HG02623 (cell line): ENCODE measurements around the gene RPL3.

Experiments
- ATAC-seq: cut with Tn5 transposase; IDR thresholded peaks from one replicate; pipeline ENCODE4 v1.9.1; 2021; ENCODE audit warnings: moderate library complexity; ENCODE audit not compliant: unreplicated experiment

The RPL3 gene

DNA sequence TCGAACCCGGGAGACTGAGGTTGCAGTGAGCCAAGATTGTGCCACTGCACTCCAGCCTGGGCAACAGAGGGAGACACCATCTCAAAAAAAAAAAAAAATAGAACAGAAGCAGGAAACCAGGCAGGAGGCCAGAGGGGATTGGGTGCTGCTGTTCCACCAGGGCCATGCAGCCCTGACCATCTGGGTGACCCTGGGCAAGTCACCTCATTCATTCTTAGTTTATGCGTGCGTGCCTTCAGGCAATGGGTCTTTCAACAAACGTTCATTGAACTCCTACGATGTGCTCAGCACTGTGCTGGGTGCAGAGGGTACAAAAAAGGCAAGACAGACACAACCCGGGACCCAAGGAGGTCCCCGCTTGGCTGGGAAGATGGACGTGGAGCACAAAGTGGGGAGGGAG, 18.3 kb downstream of the RPL3 start:
- ATAC-seq = no peak

DNA sequence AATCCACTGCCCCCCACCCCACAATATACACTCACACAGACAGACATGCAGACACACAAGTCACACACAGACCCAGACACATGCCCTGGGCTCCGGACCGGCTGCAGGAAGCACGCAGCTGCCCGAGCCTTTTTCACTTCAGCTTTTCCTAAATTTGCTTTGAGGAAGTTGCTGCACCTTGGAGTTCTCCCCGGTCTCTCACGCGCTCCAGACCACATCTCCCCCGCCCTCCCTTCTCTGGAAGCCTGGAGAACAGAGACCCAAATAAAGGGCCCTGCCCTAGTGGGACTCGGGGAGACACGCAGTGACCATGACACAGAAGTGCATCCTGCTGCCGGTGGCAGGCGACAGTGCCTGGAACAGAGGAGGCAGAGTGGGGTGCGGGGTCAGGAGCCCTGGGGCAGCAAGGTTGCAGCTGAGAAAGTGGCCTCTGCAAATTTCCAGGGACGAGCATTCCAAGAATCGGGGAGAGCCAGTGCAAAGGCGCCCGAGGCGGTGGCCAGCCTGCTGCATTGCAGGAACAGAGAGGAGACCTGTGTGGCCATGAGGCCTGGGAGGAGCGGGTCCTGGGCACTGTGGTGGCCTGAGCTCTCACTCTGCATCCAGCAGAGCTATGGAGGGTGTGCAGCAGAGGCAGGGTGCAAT, 19.1 kb downstream of the RPL3 start:
- ATAC-seq = no peak

DNA sequence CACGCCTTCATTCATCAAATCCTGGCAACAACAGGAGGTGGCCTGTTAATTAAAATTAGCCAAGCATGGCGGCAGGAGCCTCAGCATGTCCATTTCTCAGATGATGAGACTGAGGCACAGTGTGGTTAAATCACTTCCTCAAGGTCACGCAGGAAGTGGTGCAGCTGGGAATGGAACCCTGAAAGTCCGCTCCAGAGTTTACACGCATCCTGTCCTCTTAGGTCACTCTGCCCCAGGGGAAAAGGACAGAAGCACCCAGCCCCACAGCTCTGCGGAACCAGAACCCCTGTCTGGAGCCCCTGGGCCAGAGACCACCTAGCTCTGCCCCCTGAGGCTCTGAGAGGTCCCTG, 19.6 kb downstream of the RPL3 start:
- no peak for ATAC-seq

GRCh38 chr22:39298241-39298987, 21.0 kb downstream of the RPL3 start:
- ATAC-seq = no peak

GRCh38 chr22:39297490-39298240, 21.8 kb downstream of the RPL3 start:
- no peak for ATAC-seq

GRCh38 chr22:39296981-39297489, 22.4 kb downstream of the RPL3 start:
- no peak for ATAC-seq

DNA sequence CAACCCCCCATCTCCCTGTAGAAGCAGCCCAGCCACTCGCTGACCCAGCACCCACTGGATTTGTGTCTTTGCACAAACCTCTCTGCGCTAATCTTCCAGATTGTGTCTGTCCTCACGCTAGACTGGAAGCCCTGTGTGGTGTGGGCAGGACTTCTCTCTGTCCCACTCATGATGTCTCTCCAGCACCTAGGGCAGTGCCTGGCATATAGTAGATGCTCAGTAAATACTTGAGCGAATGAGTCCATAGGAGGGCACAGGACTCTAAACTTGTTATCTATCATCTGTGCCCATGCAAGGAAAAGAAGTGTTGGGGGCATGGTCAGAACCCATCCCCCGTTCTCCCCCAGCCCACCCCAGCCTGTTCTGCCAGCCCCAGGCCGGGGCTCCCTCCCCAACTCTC, 22.9 kb downstream of the RPL3 start:
- ATAC-seq = no peak

- no peak for ATAC-seq
Measured at GRCh38 chr22:39294571-39295468, 24.6 kb downstream of the RPL3 start.

DNA sequence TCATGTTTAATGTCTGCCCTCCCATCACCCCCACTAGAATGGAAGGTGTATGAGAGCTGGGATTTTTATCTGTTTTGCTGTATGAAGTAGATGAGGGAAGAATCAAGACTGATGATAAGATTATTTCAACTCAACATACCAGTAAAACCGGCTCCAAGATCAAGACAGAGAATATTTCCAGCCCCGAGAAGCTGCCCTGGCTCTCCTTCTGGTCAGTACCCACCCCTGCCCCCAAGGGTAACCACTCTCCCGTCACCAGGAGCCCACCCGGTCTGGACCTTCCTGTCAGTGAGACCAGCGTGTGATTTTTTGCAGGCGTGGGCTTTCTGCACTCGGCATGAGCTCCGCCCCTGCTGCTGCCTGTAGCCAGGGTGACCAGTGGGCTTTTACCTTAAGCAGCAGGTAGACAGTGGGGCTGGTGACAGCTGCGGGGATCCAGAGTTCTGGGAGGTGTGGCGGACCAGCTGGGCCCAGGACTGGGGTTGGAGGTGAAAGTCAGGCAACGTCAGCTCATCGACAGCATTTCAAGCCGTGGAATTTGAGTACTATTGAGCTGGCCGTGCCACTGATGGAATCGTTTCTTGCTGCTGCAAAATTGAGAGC, 25.6 kb downstream of the RPL3 start:
- no peak for ATAC-seq

GRCh38 chr22:39292561-39293074, 26.8 kb downstream of the RPL3 start:
- ATAC-seq = no peak

DNA sequence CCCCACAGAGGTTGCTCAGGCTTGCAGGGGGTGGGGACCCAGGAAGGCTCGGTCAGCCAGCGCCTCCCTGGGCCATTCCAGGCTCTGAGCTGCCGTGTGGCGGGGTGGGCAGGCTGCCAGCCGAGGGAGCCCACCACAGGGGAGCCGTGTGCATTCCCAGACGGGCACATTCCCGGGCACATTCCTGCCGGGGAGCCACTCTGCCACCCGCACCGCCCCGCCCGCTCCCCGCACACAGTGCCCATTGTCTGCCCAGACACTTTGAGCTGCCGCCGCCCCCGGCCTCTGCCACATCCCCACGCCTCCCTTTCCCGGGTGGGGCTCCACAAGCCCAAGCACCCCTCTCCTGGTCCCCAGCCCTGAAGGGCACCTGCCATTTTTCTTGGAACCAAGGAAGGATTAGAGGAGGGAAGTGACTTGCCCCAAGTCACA, 27.4 kb downstream of the RPL3 start:
- no peak for ATAC-seq

DNA sequence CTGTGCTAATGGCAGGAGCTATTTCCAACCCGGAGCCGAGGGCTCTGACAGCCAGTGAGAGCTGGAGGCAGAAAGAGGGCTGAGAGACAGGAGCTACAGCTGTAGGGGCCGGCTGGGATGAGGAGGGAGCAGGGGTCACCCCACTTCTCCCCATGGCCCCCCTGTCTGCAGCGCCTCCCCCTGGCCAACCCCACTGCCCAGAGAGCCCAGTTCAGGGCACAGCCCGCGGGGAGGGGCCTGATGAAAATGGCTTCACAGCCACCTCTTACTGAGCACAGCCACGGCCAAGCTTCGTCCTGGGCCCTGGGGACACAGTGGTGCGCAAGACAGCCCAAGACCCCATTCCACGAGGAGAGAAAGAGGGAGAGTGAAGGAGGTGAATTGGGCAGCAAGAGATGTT, 27.9 kb downstream of the RPL3 start:
- no peak for ATAC-seq

- no peak for ATAC-seq
Measured at GRCh38 chr22:39290724-39291161, 28.7 kb downstream of the RPL3 start.

GRCh38 chr22:39289975-39290720, 29.3 kb downstream of the RPL3 start:
- no peak for ATAC-seq

GRCh38 chr22:39289533-39289932, 29.9 kb downstream of the RPL3 start:
- ATAC-seq = no peak

DNA sequence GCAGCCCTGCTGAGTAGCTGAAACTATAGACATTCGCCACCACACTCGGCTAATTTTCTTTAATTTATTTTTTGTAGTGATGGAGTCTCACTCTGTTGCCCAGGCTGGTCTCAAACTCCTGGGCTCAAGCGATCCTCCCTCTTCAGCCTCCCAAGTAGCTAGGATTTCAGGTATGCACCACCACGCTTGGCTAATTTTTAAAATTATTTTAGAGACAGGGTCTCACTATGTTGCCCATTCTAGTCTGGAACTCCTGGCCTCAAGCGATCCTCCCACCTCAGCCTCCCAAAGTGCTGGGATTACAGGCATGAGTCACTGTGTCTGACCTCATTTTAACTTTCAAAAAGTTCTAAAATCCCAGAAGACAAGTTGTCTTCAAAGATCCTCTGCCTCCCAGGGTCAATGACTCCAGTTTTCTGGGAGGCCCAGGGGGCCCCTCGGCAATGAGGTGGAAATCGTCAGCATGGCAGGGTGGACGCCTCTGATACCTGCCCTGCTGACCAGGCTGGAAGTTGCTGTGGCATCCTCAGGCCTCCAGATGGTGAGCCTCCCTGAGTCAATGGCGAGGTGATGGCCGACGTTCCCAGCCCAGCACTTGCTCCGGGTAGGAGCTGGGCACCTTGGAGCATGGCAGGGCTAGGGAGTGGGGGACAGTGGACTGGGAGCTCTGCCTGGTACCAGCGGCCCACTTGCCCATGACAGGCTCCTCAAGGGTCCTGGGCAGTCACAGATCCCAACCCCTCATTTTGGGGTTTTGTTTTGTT, 31.1 kb downstream of the RPL3 start:
- ATAC-seq = no peak

DNA sequence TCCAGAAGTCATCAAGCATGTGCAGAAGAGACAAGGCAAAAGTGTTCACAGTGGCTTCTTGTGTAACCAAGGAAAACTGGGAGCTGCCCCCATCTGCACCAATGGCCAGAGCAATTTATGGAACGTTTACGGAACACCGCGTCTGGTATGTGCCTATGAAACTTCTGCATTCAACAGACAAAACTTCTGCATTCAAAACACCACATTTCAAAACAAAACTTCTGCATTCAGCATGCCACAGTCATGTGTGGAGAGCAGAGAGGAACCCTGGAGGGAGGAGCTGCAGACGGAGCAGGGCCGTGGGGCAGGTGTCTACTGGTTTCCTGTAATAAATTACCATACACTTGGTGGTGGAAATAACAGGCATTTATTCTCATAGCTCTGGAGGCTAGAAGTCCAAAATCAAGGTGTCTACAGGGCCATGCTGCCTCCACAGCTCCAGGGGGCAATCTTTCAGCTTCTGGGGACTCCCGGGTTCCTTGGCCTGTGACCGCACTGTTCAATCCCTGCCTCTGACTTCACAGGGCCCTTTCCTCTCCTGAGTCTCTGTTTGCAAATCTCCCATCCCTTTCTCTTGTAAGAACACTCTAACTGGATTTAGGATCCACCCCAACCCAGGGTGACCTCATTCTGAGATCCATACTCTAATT, 32.2 kb downstream of the RPL3 start:
- no peak for ATAC-seq

DNA sequence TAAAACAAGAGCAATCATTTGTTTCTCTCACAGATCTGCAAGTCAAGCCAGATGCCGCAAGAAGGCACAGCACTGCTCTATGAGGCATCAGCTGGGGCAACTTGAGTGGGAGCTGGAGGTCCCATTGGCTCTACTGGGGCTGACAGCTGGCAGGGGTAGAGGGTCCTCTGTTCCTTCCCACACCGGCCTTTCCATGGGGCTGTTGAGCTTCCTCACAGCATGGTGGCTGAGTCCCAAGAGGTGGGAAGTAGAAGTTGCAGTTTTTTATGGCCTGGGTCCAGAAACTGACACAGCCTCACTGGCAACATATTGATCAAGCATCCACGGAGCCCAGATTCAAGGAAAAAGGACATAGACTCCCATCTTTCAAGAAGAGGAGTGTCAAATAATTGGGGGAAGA, 34.4 kb downstream of the RPL3 start:
- ATAC-seq = no peak
